Astrocyte of the cerebellum (primary cell): ENCODE measurements around the gene NFATC2.
"Not testable (repeated sequence)": the region's sequence is repeated elsewhere in the genome, so short reads cannot be mapped to it uniquely, and the experiment has no call there.

Experiments
- DNase-seq: peaks from one replicate; pipeline ENCODE4 v3.0.0-alpha.2; 2011; ENCODE audit warnings: low read depth
- H3K4me3 ChIP-seq: 2 replicates; pipeline ENCODE4 v1.5.1; 2011; ENCODE audit warnings: mild to moderate bottlenecking, low read depth, low read length, moderate library complexity
- in situ Hi-C: cut with HindIII; loops from 2 replicates; pipeline ENCODE4 v1.10.0; 2017; ENCODE audit warnings: low sequenced_read_pairs
- TF ChIP-seq, protein P1 (sequence below): IDR thresholded peaks from 2 replicates; pipeline ENCODE4 v1.5.1; 2012; ENCODE audit warnings: low read length, low read depth, moderate library complexity, mild to moderate bottlenecking; ENCODE audit errors: missing control alignments

The NFATC2 gene

DNA sequence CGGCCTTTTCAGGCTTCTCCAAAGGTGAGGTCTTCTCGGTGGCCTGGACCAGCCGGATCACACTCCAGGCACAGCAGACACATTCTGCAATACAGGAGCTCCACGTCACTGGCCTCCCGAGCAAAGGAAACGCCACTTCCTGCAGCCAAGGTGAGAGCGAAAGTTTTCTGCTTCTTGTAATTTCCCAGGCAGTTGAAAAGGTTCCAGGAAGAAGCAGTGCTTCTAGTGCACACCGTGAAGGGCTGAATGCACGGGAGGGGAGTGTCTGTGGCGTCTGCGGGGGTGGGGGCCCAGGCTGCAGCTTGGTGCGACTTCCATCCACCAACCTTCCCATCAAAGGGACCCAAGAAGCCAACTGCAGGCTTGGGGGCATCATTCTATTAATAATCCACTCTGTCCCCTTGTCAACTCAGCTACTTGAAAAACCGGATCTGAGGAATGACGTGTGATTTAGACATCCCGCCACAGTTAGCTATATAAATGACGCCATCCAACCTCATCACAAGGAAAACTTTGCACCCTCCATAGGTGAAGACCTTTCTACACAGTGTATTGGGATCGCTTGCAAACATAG is 61.1 kb downstream of the NFATC2 start:
- no peak overlapping the region for H3K4me3 ChIP-seq
- in situ Hi-C loops = no loop called here
- no peak for DNase-seq
- TF ChIP-seq, protein P1, sequence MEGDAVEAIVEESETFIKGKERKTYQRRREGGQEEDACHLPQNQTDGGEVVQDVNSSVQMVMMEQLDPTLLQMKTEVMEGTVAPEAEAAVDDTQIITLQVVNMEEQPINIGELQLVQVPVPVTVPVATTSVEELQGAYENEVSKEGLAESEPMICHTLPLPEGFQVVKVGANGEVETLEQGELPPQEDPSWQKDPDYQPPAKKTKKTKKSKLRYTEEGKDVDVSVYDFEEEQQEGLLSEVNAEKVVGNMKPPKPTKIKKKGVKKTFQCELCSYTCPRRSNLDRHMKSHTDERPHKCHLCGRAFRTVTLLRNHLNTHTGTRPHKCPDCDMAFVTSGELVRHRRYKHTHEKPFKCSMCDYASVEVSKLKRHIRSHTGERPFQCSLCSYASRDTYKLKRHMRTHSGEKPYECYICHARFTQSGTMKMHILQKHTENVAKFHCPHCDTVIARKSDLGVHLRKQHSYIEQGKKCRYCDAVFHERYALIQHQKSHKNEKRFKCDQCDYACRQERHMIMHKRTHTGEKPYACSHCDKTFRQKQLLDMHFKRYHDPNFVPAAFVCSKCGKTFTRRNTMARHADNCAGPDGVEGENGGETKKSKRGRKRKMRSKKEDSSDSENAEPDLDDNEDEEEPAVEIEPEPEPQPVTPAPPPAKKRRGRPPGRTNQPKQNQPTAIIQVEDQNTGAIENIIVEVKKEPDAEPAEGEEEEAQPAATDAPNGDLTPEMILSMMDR = no peak

DNA sequence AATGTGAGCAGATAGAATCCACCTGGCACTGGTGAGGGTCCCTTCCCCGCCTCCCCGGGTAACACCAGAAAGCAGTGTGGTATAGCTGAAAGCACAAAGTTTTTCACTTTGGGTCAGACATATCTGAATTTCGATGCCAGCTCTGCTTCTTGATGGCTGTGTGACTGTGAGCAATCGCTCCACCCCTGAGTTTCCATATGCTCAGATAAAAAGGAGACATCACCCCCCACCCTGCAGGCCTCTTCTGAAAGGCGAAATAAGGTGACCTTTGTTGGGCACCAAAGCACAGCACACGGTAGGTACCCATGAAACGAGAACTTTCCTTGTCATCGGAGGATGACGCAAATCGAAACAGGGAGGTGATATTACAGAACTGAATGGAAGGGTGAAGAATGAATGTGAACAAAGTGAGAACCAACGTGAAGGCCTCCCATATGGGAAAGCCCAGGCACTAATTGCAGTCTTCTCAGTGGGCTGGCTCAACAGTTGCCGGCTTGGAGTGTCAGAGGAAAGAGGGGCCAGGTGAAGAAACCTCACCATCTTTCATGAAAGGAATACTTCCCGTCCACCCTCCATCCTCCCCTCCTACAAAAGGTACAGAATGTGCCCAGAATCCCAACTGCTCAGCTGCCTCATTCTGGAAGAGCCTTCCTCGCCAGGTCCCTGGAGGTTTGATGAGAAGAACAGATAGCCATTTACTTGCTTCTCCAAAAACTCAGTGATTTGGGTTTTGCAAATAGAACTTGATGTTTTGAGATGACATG is 61.8 kb downstream of the NFATC2 start:
- TF ChIP-seq, protein P1 = no peak
- in situ Hi-C loops = no loop called here
- no peak for DNase-seq
- no peak overlapping the region for H3K4me3 ChIP-seq

DNA sequence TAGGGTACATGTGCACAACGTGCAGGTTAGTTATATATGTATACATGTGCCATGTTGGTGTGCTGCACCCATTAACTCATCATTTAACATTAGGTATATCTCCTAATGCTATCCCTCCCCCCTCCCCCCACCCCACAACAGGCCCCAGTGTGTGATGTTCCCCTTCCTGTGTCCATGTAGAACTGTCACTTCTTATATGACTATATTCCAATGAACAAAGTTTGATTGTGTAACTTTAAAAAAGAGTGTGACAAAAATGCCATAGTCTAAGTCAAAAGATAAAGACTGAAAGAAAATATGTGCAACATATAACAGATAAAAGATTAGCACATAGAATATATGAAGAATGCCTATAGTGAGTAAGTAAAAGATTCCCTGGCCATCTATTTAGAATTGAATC is 66.4 kb downstream of the NFATC2 start:
- H3K4me3 ChIP-seq, in situ Hi-C loops, DNase-seq: not testable (repeated sequence)

DNA sequence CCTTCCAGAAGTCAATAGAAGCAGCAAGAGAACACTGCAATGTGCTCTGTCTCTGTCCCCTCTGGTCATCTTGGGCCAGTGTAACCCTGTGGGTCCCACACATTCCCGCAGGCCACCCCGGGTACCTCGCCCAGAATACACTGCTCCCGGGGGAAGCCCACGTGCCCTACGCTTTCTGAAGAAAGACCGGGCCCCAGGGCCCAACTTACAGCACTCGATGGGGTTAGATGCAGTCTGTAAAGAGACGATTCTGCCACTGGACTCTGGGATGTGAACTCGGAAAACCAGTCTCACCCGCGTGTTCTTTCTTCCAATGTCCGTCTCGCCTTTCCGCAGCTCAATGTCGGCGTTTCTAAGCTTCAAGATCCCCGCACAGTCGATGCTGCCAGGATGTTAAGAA is 68.7 kb downstream of the NFATC2 start:
- in situ Hi-C loops = no loop called here
- TF ChIP-seq, protein P1 = no peak
- H3K4me3 ChIP-seq = no peak overlapping the region
- DNase-seq = no peak

DNA sequence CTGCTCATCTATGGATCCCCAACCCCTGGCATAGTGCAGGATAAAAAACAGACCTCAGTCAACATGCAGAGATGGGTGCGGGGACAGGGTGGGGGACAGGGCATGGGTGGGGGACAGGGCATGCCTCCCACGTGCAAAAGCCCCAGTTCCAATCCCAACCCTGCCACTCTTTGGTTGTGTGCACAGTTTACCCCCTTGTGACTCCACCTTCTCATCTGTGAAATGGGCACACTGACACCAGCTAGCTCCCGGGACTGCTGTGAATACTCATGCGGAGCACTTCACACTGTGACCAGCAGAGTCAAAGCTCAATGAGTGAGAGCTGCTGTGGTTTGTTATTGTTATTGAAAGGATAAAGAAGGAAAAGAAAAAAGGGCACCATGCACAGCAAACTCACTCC is 69.3 kb downstream of the NFATC2 start:
- in situ Hi-C loops = no loop called here
- TF ChIP-seq, protein P1 = no peak
- H3K4me3 ChIP-seq = no peak overlapping the region
- no peak for DNase-seq

DNA sequence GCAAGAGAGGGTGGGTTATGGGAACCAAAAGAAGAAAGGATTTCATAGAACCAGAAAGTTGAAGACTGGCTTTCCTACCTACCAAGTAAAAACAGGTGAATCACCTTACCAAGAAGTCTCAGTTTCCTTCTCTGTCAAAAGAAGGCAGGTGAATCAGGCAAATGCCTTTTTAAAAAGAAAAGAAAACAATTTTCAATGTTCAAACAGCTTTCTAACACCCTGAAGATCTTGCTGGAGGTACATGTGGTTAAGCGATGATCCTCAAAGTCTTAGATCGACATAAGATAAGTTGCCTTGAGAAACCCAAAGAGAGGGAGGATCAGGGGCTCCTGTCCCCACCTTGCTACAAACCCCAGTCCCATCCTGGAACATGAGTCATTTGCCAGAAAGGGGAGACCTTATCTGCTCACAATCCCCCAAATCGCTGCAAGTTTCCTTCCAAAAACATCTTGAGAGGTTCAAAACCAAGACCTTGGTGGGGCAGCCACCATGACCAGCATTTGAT is 71.6 kb downstream of the NFATC2 start:
- in situ Hi-C loops = no loop called here
- DNase-seq = no peak
- TF ChIP-seq, protein P1 = no peak
- no peak overlapping the region for H3K4me3 ChIP-seq

DNA sequence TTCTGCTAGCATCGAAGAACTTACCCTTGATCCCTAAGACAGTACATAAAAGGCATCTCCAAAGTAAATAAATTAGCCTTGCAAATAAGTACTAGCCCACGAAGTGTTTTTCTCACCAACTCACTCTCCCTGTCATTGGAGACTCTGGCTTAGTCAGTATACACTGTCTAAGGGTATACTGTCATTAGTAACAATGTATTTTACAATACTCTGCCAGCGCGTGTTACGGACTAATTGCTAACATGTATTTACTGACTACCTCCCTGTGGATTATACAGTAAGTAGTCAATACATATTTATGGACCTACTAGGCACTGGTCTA is 72.1 kb downstream of the NFATC2 start:
- no peak overlapping the region for H3K4me3 ChIP-seq
- no peak for DNase-seq
- in situ Hi-C loops = no loop called here
- TF ChIP-seq, protein P1 = no peak
